CD14-positive monocyte (primary cell): ENCODE measurements around the gene CUX1. TPM values are rescaled to one million over a fixed set of nuclear protein-coding genes. Genes with fewer than 3 reads are reported as not detected.

Source experiments
- DNase-seq, 3 donors: peaks; one replicate each; pipeline ENCODE4 v3.0.0-alpha.2; 2011 to 2022
- H2AFZ ChIP-seq: 2 replicates; pipeline ENCODE4 v1.6.0; 2012; ENCODE audit warnings: mild to moderate bottlenecking, low read depth, low read length, inconsistent platforms; ENCODE audit not compliant: insufficient read depth, poor library complexity, severe bottlenecking
- H3K27ac ChIP-seq, 2 donors: 1 replicate in 1 of 2; 2 replicates in 1 of 2; pipeline ENCODE4 v1.5.1; 2012 to 2013; ENCODE audit warnings: low read length in 2 of 2, control low read depth in 1 of 2, inconsistent platforms in 1 of 2, low read depth in 1 of 2, mild to moderate bottlenecking in 1 of 2
- H3K27me3 ChIP-seq, 2 donors: one replicate each; pipeline versions ENCODE4 v1.6.0 to v1.6.1; 2011 to 2013; ENCODE audit warnings: low read length in 2 of 2; ENCODE audit not compliant: control insufficient read depth in 2 of 2, insufficient read depth in 2 of 2
- H3K36me3 ChIP-seq, 2 donors: replicated peaks in 1 of 2; 1 replicate in 1 of 2; 2 replicates in 1 of 2; pipeline versions ENCODE4 v1.5.1 to v1.6.1; 2012 to 2013; ENCODE audit warnings: low read length in 2 of 2, control low read depth in 1 of 2, inconsistent platforms in 1 of 2, mild to moderate bottlenecking in 1 of 2; ENCODE audit not compliant: insufficient read depth in 2 of 2, control insufficient read depth in 1 of 2
- H3K4me1 ChIP-seq, 2 donors: 1 replicate in 1 of 2; 2 replicates in 1 of 2; pipeline versions ENCODE4 v1.5.1 to v1.6.1; 2012 to 2013; ENCODE audit warnings: low read length in 2 of 2, control low read depth in 1 of 2, inconsistent platforms in 1 of 2, mild to moderate bottlenecking in 1 of 2, moderate library complexity in 1 of 2; ENCODE audit not compliant: insufficient read depth in 2 of 2, control insufficient read depth in 1 of 2
- H3K4me2 ChIP-seq: replicated peaks from 2 replicates; pipeline ENCODE3; 2012; ENCODE audit warnings: low read length, moderate library complexity, mild to moderate bottlenecking; ENCODE audit not compliant: poor library complexity, severe bottlenecking; ENCODE audit errors: extremely low read depth
- H3K4me3 ChIP-seq, 3 experiments: fragments of 200-600 bp in 1 of 3; sonication (generic) in 1 of 3; replicated peaks in 1 of 3; 1 replicate in 2 of 3; 2 replicates in 1 of 3; pipeline ENCODE4 v1.5.1; 2011 to 2013; ENCODE audit warnings: low read length in 3 of 3, mild to moderate bottlenecking in 3 of 3, control low read depth in 2 of 3, low read depth in 2 of 3, inconsistent platforms in 1 of 3, moderate library complexity in 1 of 3
- H3K79me2 ChIP-seq: 2 replicates; pipeline ENCODE4 v1.6.0; 2012; ENCODE audit warnings: mild to moderate bottlenecking, control low read depth, inconsistent platforms, low read length, moderate library complexity; ENCODE audit not compliant: insufficient read depth
- H3K9ac ChIP-seq: 2 replicates; pipeline ENCODE4 v1.6.0; 2017; ENCODE audit warnings: low read length, mild to moderate bottlenecking; ENCODE audit not compliant: insufficient read depth, poor library complexity, severe bottlenecking
- H3K9me3 ChIP-seq, 2 donors: replicated peaks in 1 of 2; 1 replicate in 1 of 2; 2 replicates in 1 of 2; pipeline versions ENCODE4 v1.5.1 to v1.6.1; 2012 to 2013; ENCODE audit warnings: low read length in 2 of 2, control low read depth in 1 of 2; ENCODE audit not compliant: control insufficient read depth in 1 of 2, insufficient read depth in 1 of 2
- H4K20me1 ChIP-seq: 2 replicates; pipeline ENCODE4 v1.6.0; 2012; ENCODE audit warnings: mild to moderate bottlenecking, low read length, control low read depth, moderate library complexity; ENCODE audit not compliant: insufficient read depth
- H3K27ac Mint-ChIP-seq, 7 donors: one replicate each; pipeline ENCODE4 v1.8.0; 2020; ENCODE audit warnings: mild to moderate bottlenecking in 7 of 7, mixed read lengths in 7 of 7, moderate library complexity in 6 of 7, inconsistent platforms in 2 of 7
- H3K27me3 Mint-ChIP-seq, 3 donors: one replicate each; pipeline ENCODE4 v1.8.0; 2021 to 2022; ENCODE audit warnings: low read depth in 3 of 3, mild to moderate bottlenecking in 3 of 3, mixed read lengths in 3 of 3, moderate library complexity in 3 of 3, inconsistent platforms in 1 of 3
- H3K36me3 Mint-ChIP-seq, 2 donors: one replicate each; pipeline ENCODE4 v1.8.0; 2020; ENCODE audit warnings: mixed read lengths in 2 of 2, inconsistent platforms in 1 of 2, mild to moderate bottlenecking in 1 of 2
- H3K4me1 Mint-ChIP-seq: one replicate; pipeline ENCODE4 v1.8.0; 2020; ENCODE audit warnings: mild to moderate bottlenecking, mixed read lengths
- H3K4me3 Mint-ChIP-seq, 2 donors: one replicate each; pipeline ENCODE4 v1.8.0; 2020; ENCODE audit warnings: mild to moderate bottlenecking in 2 of 2, mixed read lengths in 2 of 2, moderate library complexity in 1 of 2
- H3K9me3 Mint-ChIP-seq, 7 donors: one replicate each; pipeline ENCODE4 v1.8.0; 2020 to 2022; ENCODE audit warnings: mixed read lengths in 7 of 7, mild to moderate bottlenecking in 6 of 7, moderate library complexity in 6 of 7, inconsistent platforms in 2 of 7
- WGBS: methylation state at CpG from one replicate; pipeline ENCODE4 v1.1.5; 2013; ENCODE audit warnings: missing lambda C conversion rate; ENCODE audit not compliant: insufficient coverage; 5-methylcytosine and 5-hydroxymethylcytosine counted together
- intact Hi-C, 2 donors: fragments of 100-400 bp; cut with micrococcal nuclease; formaldehyde crosslinking; loops; one replicate each; pipeline versions ENCODE4 v1.15.0 to v1.15.1; 2023
- polyA plus RNA-seq, 3 donors: library from polyadenylated mRNA; depleted of rRNA in 1 of 3; unstranded in 2 of 3; stranded (reverse) in 1 of 3; fragments of 300-500 nt in 2 of 3; fragments of >200 nt in 1 of 3; fragmentation: Illumina TruSeq in 2 of 3; gene quantifications; 1 replicate in 2 of 3; 2 replicates in 1 of 3; pipeline ENCODE4 v1.2.3, GENCODE V29; 2012 to 2021
- TF ChIP-seq, protein P1 (sequence below): fragments of 200-600 bp; IDR thresholded peaks from one replicate; pipeline ENCODE4 v1.8.0; 2022; ENCODE audit warnings: antibody characterized with exemption, mild to moderate bottlenecking

Gene CUX1
- polyA plus RNA-seq, 3 donors = 17.6 to 38.0 (median 28.0) TPM

DNA sequence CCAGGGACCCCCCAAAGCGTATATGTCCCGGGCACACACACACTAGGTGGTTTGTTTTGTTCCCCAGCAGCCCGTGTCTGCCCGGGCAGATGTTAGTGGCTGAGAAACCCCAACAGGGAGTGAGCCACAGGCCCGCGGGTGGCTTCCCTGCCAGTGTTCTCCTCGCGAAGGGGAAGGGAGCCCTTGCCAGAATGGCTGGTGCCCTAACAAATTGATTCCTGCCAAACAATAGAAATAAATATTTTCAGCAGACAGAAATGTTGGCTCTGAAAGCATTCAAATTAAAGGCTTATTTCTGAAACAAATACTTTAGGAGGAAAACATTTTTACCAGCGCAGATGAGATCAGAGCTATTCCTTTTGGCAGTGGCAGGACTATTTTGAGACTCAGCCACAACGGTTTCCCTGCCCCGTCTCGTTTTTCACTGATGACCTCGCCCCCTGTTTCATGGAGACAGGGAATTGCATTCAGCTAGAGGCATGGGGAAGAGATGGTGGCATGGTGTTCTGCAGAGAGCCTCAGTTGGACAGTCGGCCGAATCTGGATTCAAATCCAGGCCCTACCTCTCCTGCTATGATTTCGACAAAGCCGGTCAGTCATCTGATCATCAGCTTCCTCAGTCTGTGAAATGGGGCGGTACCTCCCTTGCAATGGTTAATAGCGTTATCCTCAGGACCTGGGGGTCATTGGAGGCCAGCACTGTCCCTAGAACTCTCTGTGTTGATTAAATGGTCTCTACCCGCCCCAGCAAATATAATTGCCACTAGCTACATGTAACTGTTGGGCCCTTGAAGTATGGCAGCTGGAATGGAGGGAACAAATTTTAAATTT, 84.5 kb downstream of the CUX1 start:
- H2AFZ ChIP-seq = no peak overlapping the region
- H3K27ac ChIP-seq = no peak overlapping the region
- peaks cover 93% of the 10 kb centered on the region for H4K20me1 ChIP-seq
- no peaks in the 10 kb centered on the region for H3K9me3 ChIP-seq
- WGBS = 96% methylated on average over 5 of the region's 20 CpGs
- no peak for DNase-seq
- H3K79me2 ChIP-seq = peaks cover 98% of the 10 kb centered on the region
- Mint-ChIP-seq H3K27me3 (peaks cover 0 to 4% (median 0%) of the 10 kb centered on the region in 3 donors), H3K9me3 (no peaks in the 10 kb centered on the region), H3K4me3 (no peak overlapping the region), H3K4me1 (peaks cover 21% of the 10 kb centered on the region), H3K36me3 (peaks cover 9 to 31% of the 10 kb centered on the region in 2 donors), H3K27ac (peak overlapping the region in 5 of 7 donors; percentile 50 to 64 (median 63))
- no peaks in the 10 kb centered on the region for H3K27me3 ChIP-seq
- H3K9ac ChIP-seq = no peak overlapping the region
- intact Hi-C loops = loop anchor here in 1 of 2 donors (5.0 kb wide), 1 partner anchor 35 kb away; no protein-coding TSS in a partner anchor
- H3K4me2 ChIP-seq = no peak overlapping the region
- no peak overlapping the region for H3K4me3 ChIP-seq
- peaks cover 5 to 17% of the 10 kb centered on the region in 2 donors for H3K4me1 ChIP-seq
- peaks cover 0 to 16% of the 10 kb centered on the region in 2 donors for H3K36me3 ChIP-seq
- TF ChIP-seq, protein P1, sequence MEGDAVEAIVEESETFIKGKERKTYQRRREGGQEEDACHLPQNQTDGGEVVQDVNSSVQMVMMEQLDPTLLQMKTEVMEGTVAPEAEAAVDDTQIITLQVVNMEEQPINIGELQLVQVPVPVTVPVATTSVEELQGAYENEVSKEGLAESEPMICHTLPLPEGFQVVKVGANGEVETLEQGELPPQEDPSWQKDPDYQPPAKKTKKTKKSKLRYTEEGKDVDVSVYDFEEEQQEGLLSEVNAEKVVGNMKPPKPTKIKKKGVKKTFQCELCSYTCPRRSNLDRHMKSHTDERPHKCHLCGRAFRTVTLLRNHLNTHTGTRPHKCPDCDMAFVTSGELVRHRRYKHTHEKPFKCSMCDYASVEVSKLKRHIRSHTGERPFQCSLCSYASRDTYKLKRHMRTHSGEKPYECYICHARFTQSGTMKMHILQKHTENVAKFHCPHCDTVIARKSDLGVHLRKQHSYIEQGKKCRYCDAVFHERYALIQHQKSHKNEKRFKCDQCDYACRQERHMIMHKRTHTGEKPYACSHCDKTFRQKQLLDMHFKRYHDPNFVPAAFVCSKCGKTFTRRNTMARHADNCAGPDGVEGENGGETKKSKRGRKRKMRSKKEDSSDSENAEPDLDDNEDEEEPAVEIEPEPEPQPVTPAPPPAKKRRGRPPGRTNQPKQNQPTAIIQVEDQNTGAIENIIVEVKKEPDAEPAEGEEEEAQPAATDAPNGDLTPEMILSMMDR = no peak

DNA sequence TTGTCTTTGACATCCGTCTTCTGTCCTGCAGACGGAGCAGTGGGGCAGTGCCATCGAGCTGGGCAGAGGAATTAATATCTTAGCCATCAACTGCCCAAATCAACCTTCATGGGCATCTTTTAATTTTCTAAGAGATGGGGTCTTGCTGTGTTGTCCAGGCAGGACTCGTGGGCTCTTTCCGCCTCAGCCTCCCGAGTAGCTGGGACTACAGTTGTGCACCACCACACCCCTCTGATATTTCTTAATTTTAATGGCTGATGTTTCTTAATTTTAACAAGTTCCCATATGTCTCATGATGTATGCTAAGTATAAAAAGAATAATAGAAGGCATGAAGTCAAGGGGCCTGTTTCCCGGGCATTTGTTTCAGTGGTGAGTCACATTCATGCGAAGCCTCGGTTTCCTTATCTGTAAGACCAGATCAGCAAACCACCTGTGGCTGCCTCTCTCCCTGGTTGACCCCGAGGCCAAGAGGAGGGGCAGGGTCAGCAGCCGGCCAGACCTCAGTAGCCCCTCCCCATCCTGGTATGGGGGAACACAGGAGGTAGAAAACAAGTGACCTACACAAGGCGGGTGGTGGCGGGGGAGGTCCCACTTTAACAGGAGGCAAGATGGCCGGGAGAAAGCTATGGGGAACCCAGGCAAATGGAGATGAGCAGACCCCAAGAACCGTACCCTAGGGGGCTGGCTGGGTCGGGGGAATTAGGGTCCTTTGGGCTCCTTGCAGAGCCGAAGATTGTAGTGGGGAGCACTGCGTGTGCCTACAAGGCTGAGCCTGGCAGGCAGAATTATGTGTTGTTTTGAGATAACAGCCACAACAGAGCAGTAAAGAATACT, 85.5 kb downstream of the CUX1 start:
- peaks cover 9 to 31% of the 10 kb centered on the region in 2 donors for H3K36me3 Mint-ChIP-seq
- DNase-seq = no peak
- Histone ChIP-seq H3K27ac (peak overlapping the region in 1 of 2 donors; percentile 48), H3K4me1 (peaks cover 5 to 17% of the 10 kb centered on the region in 2 donors), H3K36me3 (peaks cover 0 to 16% of the 10 kb centered on the region in 2 donors), H3K4me3 (no peak overlapping the region), H3K9me3 (no peaks in the 10 kb centered on the region), H4K20me1 (peaks cover 93% of the 10 kb centered on the region), H3K9ac (no peak overlapping the region), H2AFZ (no peak overlapping the region), H3K4me2 (no peak overlapping the region), H3K27me3 (no peaks in the 10 kb centered on the region), H3K79me2 (peaks cover 98% of the 10 kb centered on the region)
- H3K4me1 Mint-ChIP-seq = peaks cover 18% of the 10 kb centered on the region
- H3K27ac Mint-ChIP-seq = peak overlapping the region; percentile 38 to 87 (median 76)
- TF ChIP-seq, protein P1 = no peak
- no peak overlapping the region for H3K4me3 Mint-ChIP-seq
- no peaks in the 10 kb centered on the region for H3K9me3 Mint-ChIP-seq
- H3K27me3 Mint-ChIP-seq = peaks cover 0 to 4% (median 0%) of the 10 kb centered on the region in 3 donors
- WGBS = 97% methylated on average over 8 of the region's 18 CpGs
- intact Hi-C loops = loop anchor here in 1 of 2 donors (5.0 kb wide), 1 partner anchor 36 kb away; no protein-coding TSS in a partner anchor
